Prostate gland (tissue), 2 donors: ENCODE data around the gene GUCY2D.

ENCODE experiments used
- CTCF ChIP-seq, 4 experiments: fragments of 200-600 bp in 2 of 4; fragments of 450-650 bp in 2 of 4; sonication (generic) in 2 of 4; IDR thresholded peaks; 1 replicate in 3 of 4; 2 replicates in 1 of 4; pipeline ENCODE4 v1.5.1; 2016 to 2019; ENCODE audit warnings: antibody characterized with exemption in 4 of 4, mild to moderate bottlenecking in 2 of 4, moderate library complexity in 2 of 4
- POLR2A ChIP-seq: fragments of 450-650 bp; IDR thresholded peaks from one replicate; pipeline ENCODE4 v1.6.1; 2016; ENCODE audit warnings: antibody characterized with exemption, mild to moderate bottlenecking
- POLR2AphosphoS5 ChIP-seq: sonication (generic); formaldehyde crosslinking; IDR thresholded peaks from one replicate; pipeline ENCODE4 v1.6.1; 2017; ENCODE audit warnings: antibody characterized with exemption

GRCh38 chr17:8046306-8046928, 44.0 kb downstream of the GUCY2D start:
- TF ChIP-seq CTCF (IDR thresholded peaks at IDR 0.05) (no peak), POLR2A (no peak), POLR2AphosphoS5 (no peak)
